ENCODE results near the gene STK32B. TPM values are rescaled to one million over a fixed set of nuclear protein-coding genes. Genes with fewer than 3 reads are reported as not detected.

The STK32B gene
- total RNA-seq, 2 experiments from 2014 or later = not detected

DNA sequence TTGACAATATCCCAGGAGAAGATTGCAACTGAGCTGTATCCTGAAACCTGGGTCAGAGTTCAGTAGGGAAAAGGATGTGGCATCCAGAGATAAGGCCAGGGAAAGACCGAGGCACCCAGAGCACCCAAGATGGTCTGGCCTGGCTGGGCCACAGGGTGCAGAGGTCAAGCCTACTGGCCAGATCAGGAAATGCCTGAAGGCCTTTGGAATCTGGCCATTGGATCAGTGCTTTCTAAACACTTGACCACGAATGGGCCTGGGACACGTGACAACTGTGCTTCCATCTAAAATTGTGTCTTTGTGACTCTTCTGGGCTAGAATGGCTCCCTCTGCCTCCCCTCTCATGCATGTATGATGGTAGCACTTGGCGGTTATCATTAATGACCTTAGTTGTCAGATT is 340.2 kb downstream of the STK32B start:
- no peaks in the 10 kb centered on the region for H3K79me2 ChIP-seq (ENCODE audit: insufficient read depth, low read depth, low read length)
- H3K9me3 ChIP-seq (ENCODE audit: low read length) = no peaks in the 10 kb centered on the region
- BruUV-seq (replicated peaks) = no TSS peak
- ChIA-PET CTCF (ENCODE audit: unreplicated experiment) (no interaction called here), POLR2A (interaction anchor here (0.7 kb wide), 1 partner anchor 15 kb away, joined by 3 read pairs; no protein-coding TSS in a partner anchor)
- no peak for DNase-seq (ENCODE audit: low spot score)
- H2AFZ ChIP-seq (ENCODE audit: low read length) = no peak overlapping the region
- H4K20me1 ChIP-seq (ENCODE audit: insufficient read depth, low read length) = no peaks in the 10 kb centered on the region
- no peak overlapping the region for H3K4me2 ChIP-seq (ENCODE audit: low read length)
- TF ChIP-seq, protein P1, sequence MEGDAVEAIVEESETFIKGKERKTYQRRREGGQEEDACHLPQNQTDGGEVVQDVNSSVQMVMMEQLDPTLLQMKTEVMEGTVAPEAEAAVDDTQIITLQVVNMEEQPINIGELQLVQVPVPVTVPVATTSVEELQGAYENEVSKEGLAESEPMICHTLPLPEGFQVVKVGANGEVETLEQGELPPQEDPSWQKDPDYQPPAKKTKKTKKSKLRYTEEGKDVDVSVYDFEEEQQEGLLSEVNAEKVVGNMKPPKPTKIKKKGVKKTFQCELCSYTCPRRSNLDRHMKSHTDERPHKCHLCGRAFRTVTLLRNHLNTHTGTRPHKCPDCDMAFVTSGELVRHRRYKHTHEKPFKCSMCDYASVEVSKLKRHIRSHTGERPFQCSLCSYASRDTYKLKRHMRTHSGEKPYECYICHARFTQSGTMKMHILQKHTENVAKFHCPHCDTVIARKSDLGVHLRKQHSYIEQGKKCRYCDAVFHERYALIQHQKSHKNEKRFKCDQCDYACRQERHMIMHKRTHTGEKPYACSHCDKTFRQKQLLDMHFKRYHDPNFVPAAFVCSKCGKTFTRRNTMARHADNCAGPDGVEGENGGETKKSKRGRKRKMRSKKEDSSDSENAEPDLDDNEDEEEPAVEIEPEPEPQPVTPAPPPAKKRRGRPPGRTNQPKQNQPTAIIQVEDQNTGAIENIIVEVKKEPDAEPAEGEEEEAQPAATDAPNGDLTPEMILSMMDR (conservative IDR thresholded peaks at IDR 0.05; ENCODE audit: low read length) = no peak
- no peak for TF ChIP-seq EZH2phosphoT487 (IDR thresholded peaks at IDR 0.05; ENCODE audit: borderline replicate concordance, low read depth, low read length)
- H3K4me1 ChIP-seq (ENCODE audit: insufficient read depth, low read length, poor library complexity, severe bottlenecking) = no peaks in the 10 kb centered on the region
- no peaks in the 10 kb centered on the region for H3K36me3 ChIP-seq (ENCODE audit: insufficient read depth, low read length)
- H3K4me3 ChIP-seq (ENCODE audit: low read depth, low read length, poor library complexity, severe bottlenecking) = no peak overlapping the region
- no peaks in the 10 kb centered on the region for H3K9me2 ChIP-seq (ENCODE audit: insufficient read depth, low read length)
- intact Hi-C loops (cut with micrococcal nuclease; ENCODE audit: unreplicated experiment) = no loop called here
- H3K27ac ChIP-seq (ENCODE audit: low read depth, low read length, poor library complexity, severe bottlenecking) = no peak overlapping the region

DNA sequence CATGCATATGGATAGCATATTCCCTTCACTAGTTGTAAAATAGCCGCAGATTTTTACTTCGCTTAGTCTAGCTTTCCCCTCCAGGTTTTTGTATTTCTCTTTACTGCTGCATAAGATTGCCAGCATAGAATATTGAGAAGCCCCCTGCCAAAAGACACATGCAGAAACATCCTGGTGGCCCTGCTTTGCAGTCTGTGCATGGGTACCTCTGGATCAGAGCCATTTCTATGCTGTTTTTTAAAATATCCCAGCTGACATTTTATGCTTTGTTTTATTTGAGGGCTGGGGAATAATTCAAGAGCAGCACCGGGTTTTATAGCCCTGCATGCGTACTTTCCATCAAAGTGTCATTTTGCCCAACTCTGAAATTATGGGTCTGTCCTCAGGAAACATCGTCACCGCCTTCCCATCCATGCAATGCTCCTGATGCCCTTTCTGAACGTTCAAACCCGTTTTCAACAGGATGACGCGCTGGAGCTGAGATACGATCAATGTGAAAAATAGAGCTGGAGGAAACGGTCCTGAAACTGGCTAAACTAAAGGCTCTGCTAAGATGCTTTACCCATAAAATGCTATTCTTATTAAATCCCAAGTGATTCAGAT is 342.7 kb downstream of the STK32B start:
- CTCF ChIA-PET (ENCODE audit: unreplicated experiment) = interaction anchor here (1.1 kb wide), 1 partner anchor 19 kb away, joined by 3 read pairs; no protein-coding TSS in a partner anchor
- intact Hi-C loops (cut with micrococcal nuclease; ENCODE audit: unreplicated experiment) = no loop called here
- TF ChIP-seq, protein P1 (conservative IDR thresholded peaks at IDR 0.05; ENCODE audit: low read length) = no peak
- no peak for TF ChIP-seq EZH2phosphoT487 (IDR thresholded peaks at IDR 0.05; ENCODE audit: borderline replicate concordance, low read depth, low read length)

DNA sequence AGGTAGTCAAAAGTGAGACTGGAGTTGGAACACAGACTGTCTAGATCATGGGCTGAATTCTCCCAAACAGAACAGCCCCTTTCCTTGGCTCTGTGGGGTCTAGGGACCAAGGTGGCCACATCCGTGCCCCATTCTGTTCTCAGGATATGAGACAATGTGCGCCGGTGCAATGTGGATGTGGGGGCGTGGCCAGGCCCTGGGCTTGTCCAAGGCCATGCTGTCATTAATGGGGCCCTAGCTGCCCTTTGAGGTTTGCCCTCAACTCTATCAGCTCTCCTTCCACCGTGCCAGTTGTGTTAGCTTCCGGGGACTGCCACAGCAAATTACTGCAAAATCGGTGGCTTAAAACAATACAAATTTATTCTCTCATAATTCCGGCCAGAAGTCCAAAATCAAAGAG is 344.5 kb downstream of the STK32B start:
- no peak overlapping the region for H3K4me2 ChIP-seq (ENCODE audit: low read length)
- no peak overlapping the region for H3K4me3 ChIP-seq (ENCODE audit: low read depth, low read length, poor library complexity, severe bottlenecking)
- TF ChIP-seq, protein P1 (conservative IDR thresholded peaks at IDR 0.05; ENCODE audit: low read length) = no peak
- no peak for TF ChIP-seq EZH2phosphoT487 (IDR thresholded peaks at IDR 0.05; ENCODE audit: borderline replicate concordance, low read depth, low read length)
- H3K27ac ChIP-seq (ENCODE audit: low read depth, low read length, poor library complexity, severe bottlenecking) = no peak overlapping the region
- ChIA-PET CTCF (ENCODE audit: unreplicated experiment) (no interaction called here), POLR2A (no interaction called here)
- H3K36me3 ChIP-seq (ENCODE audit: insufficient read depth, low read length) = no peaks in the 10 kb centered on the region
- BruUV-seq (replicated peaks) = no TSS peak
- H3K79me2 ChIP-seq (ENCODE audit: insufficient read depth, low read depth, low read length) = no peaks in the 10 kb centered on the region
- DNase-seq (ENCODE audit: low spot score) = no peak
- no peaks in the 10 kb centered on the region for H3K4me1 ChIP-seq (ENCODE audit: insufficient read depth, low read length, poor library complexity, severe bottlenecking)
- intact Hi-C loops (cut with micrococcal nuclease; ENCODE audit: unreplicated experiment) = loop anchor here (5.0 kb wide), 1 partner anchor 397 kb away; no protein-coding TSS in a partner anchor
- no peaks in the 10 kb centered on the region for H3K9me2 ChIP-seq (ENCODE audit: insufficient read depth, low read length)
- no peak overlapping the region for H2AFZ ChIP-seq (ENCODE audit: low read length)
- H3K9me3 ChIP-seq (ENCODE audit: low read length) = no peaks in the 10 kb centered on the region
- no peaks in the 10 kb centered on the region for H4K20me1 ChIP-seq (ENCODE audit: insufficient read depth, low read length)

More for the DNA sequence above, 342.7 kb downstream of the STK32B start:
- no TSS peak for BruUV-seq (replicated peaks)
- Histone ChIP-seq H3K36me3 (ENCODE audit: insufficient read depth, low read length) (no peaks in the 10 kb centered on the region), H3K9me3 (ENCODE audit: low read length) (no peaks in the 10 kb centered on the region), H3K9me2 (ENCODE audit: insufficient read depth, low read length) (no peaks in the 10 kb centered on the region), H4K20me1 (ENCODE audit: insufficient read depth, low read length) (no peaks in the 10 kb centered on the region), H3K27ac (ENCODE audit: low read depth, low read length, poor library complexity, severe bottlenecking) (no peak overlapping the region), H2AFZ (ENCODE audit: low read length) (no peak overlapping the region), H3K4me3 (ENCODE audit: low read depth, low read length, poor library complexity, severe bottlenecking) (no peak overlapping the region), H3K79me2 (ENCODE audit: insufficient read depth, low read depth, low read length) (no peaks in the 10 kb centered on the region), H3K4me2 (ENCODE audit: low read length) (no peak overlapping the region), H3K4me1 (ENCODE audit: insufficient read depth, low read length, poor library complexity, severe bottlenecking) (no peaks in the 10 kb centered on the region)
- POLR2A ChIA-PET = no interaction called here
- DNase-seq (ENCODE audit: low spot score) = no peak
